ENCODE data around the gene LIN28A.

DNA sequence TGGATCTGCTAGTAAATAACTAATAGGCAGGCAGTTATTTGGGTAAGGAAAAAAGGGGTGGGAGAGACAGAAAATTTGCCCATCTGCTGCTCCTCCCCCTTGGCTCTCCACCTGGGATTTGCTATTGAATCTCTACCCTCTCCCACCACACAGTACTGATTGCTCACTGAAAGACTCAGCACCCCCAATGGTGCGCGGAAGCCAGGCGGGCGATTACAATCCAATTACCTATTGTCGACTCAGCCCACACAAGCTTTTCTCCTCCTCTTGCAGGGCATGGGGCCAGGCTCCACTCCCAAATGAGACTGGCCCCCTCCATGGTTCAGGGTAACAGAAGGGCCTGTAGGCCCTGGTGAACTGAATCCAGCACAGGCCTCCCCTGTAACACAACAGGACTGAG lies 58.9 kb downstream of the LIN28A start:
- TF ChIP-seq, protein P1, sequence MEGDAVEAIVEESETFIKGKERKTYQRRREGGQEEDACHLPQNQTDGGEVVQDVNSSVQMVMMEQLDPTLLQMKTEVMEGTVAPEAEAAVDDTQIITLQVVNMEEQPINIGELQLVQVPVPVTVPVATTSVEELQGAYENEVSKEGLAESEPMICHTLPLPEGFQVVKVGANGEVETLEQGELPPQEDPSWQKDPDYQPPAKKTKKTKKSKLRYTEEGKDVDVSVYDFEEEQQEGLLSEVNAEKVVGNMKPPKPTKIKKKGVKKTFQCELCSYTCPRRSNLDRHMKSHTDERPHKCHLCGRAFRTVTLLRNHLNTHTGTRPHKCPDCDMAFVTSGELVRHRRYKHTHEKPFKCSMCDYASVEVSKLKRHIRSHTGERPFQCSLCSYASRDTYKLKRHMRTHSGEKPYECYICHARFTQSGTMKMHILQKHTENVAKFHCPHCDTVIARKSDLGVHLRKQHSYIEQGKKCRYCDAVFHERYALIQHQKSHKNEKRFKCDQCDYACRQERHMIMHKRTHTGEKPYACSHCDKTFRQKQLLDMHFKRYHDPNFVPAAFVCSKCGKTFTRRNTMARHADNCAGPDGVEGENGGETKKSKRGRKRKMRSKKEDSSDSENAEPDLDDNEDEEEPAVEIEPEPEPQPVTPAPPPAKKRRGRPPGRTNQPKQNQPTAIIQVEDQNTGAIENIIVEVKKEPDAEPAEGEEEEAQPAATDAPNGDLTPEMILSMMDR (IDR thresholded peaks at IDR 0.05; ENCODE audit: insufficient read depth, low read depth, low read length): no peak
- no peak for TF ChIP-seq EZH2 (IDR thresholded peaks at IDR 0.05; ENCODE audit: insufficient read depth, low read length)

Data from astrocyte (in vitro differentiated cells and primary cell).